Myometrial cell (primary cell): ENCODE measurements around the gene MMD. TPM values are rescaled to one million over a fixed set of nuclear protein-coding genes. Genes with fewer than 3 reads are reported as not detected.

Experiments used
- total RNA-seq: library from RNA; depleted of rRNA; stranded (reverse); fragments of >200 nt; gene quantifications from 2 replicates; pipeline ENCODE4 v1.2.3, GENCODE V29; 2015

MMD gene, protein sequence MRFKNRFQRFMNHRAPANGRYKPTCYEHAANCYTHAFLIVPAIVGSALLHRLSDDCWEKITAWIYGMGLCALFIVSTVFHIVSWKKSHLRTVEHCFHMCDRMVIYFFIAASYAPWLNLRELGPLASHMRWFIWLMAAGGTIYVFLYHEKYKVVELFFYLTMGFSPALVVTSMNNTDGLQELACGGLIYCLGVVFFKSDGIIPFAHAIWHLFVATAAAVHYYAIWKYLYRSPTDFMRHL
- total RNA-seq, result 21.6 and 27.6 TPM in 2 replicates

DNA sequence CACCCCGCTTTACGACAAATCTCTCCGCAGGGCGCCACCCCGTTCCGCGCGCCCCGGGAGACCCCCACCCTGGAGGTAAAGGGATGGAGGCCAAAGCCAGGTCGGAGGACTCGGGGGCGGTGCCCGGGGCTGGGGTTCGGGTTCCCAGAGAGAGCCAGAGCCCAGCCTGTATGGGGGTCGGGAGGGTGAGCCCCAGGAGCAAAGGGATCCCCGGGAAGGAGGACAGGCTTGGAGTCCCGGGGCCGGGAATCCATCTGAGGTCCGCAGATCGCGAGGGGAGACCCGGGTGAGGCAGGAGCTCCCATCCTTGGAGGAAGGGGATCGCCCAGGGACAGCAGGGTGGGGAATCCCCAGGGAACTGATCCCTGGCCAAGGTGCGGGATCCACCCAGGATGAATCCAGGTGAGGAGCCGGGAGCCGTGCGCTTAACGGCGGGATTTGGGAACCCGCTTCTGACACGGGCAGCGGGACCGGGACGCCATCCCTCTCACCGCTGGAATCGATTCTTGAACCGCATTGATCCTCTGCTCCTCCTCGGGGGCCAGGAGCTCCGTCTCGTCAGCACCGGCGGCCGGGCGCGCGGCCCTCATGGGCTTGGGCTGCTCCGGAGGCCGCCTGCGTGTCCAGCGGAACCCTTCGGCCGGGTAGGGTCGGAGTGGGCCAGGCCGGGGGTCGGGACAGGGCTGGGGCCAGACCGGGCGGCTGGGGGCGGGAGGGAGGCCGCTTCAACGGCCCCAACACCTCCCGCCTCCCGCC lies at the start of gene MMD:
TSS of gene MMD (minus strand) at position 657 of the 756 bp plus-strand sequence. CDS start at position 517, 140 bp downstream.

Other genes with a start within 250 kb of the MMD start
- gene HLF, start 156.9 kb downstream of the MMD start, total RNA-seq, result not detected in 2 replicates
- not detected in 2 replicates for gene SMIM36, start 89.6 kb upstream of the MMD start, total RNA-seq